ELF-1 (cell line): ENCODE measurements around the gene ACER3.
"Not testable (repeated sequence)": the region's sequence is repeated elsewhere in the genome, so short reads cannot be mapped to it uniquely, and the experiment has no call there.

Experiments used
- DNase-seq: peaks from one replicate; pipeline ENCODE4 v3.0.0-alpha.2; 2016; ENCODE audit warnings: low read depth, low spot score

Gene ACER3

DNA sequence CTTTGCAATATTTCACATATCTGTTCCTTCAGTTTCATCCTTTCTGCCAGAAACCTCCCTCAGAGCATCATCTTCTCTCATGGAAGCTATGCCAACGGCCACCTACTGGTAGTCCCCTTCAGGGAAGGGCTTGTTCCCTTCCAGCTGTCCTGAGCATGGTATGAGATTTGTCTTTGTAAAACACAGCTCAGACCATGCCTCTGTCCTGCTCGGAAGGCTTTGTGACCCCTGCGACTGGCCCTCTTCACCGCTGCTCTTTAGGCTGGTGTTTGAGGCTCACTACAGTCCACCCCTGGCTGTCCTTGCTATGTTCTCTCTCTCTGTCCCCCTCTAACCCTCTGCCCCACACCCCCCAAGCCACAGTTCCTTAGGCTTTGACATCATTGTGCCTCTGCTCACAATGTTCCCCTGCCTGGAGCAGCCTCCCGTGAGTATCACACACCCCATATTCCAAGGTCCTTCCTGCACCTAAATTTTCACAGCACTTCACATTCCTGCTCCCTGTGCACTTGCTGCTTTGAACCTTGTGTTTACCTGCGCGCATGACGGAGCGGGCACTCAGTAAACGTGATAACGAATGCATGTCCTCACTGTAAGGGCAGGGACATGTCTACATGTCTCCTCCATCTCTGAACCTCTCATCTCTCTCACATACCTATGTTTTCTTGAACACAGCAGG is 24.0 kb upstream of the ACER3 start:
- no peak for DNase-seq

DNA sequence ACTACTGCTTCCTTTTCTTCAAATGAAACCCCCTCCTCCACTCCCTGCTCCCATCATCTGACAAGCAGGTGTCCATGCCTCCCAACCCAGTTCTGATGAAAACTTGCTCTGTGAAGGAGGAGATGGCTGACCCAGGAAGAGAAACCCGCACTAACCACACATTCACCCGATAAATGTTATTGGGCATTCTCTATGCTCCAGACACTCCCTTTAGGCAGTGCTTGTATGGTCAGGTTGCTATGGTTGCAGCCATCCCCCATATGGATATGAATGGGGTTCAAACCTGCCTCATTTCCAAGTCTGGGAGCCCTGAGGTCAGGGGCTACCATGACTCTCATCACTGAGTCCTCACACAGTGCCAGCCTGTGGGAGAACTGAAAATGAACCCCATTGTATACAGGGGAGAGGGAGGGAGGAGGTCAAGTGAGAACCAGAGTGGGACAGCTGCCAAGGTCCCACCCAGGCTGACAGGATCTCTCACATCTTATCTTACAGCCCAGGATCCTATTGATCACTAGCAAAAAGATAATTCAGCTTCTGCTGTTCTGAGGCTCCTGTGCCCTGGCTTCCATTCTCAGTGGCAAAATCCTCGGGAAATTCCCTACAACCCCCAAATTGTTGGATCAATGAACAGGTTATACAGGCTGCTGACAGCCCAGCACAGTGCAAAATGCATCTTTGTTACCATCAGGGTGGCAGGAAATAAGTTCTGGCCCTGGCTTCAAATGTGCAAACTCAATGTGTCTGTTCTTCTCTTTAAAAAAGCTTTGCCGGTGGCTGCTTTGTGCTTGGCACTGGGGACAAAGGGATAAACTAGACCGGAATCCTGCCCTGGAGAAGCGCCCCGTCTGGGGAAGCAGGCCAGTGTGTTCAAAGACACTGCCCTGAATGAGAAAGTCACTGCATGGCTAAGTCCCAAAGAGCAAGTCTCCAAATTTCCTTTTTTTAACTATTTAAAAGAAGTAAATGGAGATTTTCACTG is 22.7 kb upstream of the ACER3 start:
- DNase-seq: no peak

DNA sequence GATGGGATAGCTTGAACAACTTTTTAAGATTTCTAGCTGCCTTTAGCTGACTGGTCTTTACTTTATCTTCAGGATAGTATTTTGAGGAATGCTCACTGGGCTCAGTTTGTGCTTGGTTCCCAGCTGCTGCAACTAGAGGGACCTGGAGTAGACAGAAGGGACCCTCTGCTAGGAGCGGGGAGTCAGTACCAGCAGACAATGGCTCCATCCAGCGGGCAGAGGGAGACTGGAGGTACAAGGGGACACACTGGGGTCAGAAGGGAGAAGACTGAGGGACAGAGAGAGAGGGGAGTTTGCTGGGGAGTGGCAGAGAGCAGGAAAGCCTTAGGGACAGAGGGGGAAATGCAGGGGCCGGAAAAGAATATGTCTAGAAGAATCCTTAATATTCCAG is 22.0 kb upstream of the ACER3 start:
- DNase-seq: peak; percentile 77

DNA sequence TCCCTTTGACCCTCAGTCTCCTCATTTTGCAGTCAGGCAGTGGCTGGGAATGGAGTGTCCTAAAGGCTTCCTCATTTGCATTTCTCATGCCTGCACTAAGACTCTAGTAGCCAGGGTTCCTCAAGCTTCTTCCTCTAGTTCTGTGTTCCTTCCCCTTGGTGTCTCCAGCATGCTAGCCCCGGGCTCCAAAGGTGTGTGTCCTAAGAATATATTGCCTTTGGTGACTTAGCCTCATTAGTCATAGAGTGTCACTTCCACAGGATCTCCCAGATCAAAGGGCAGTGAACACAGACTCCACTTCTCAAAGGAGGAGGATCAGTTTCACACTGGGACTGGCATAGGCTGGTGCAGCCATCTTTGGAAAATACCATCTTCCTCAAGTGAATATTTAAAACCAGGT is 21.4 kb upstream of the ACER3 start:
- DNase-seq: peak; percentile 35

DNA sequence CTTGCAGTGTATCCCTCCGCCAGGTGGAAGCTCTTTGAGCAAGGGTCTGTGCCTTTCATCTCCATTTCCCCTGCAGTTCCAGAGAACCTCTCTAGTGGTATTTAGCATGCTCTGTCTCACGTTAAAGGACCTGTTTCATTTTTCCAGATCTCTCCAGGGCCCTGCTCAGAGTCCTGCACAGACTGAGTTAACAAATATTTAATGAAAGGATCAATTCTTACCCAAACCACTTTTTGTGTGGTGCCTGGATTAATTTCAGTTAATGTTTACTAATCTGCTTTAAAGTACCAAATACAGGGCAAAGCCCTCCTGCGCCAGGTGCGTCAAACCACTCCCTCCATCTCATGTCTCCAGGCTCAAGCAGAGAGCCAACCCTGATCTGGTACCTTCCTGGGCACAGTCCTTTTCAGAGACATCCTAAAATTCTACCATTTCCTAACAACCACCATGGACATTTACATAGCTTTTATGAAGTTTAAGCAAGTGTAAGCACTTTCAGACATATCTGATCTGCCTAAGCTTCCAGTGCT is 18.7 kb upstream of the ACER3 start:
- DNase-seq: no peak

DNA sequence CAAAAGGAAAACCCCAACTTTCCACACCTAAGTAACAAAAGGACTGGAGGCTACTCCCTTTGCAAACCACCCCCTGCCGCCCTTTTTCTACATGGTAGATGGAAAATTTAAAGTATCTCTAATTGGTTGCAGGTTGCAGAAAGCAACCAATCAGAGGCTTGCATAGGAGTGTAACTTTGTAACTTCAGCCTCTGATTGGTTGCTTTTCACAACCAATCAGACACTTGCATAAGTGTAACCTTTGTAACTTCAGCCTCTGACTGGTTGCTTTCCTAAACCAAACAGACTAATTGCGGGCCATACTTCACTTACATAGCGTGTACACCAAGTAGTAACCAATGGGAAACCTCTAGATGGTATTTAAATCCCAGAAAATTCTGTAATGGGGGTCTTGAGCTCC is 16.8 kb upstream of the ACER3 start:
- DNase-seq: no peak

DNA sequence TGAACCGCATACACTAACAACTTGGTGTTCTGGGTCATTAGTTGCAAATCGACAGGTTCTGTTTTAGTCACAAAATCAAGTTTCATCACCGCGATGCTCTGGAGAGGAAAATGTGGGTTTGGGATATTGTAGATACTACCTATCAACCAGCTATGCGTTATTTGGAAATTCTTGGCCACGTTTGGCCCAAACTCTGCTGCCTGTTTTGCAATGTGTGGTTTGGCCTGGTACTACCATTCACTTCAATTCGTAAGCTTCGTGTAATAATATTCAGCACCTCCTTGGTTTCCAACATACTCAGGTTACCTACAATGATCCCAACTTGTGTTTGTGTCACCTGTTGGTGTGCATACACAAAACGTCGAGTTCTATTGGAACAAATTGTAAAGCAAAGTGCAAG is 16.2 kb upstream of the ACER3 start:
- DNase-seq: no peak

DNA sequence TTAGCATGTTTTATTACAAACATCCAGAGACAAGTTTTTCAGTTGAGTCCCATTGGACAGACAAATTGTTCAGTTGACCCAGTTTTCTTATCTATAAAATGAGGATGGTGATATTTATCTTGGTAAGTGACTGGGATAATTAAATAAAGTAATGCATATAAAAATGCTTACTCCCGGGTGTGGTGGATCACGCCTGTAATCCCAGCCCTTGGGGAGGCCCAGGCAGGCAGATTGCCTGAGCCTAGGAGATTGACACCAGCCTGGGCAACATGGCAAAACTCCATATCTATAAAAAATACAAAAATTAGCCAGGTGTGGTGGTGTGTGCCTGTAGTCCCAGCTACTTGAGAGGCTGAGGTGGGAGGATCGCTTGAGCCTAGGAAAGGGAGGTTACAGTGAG is 15.6 kb upstream of the ACER3 start:
- DNase-seq: no peak

DNA sequence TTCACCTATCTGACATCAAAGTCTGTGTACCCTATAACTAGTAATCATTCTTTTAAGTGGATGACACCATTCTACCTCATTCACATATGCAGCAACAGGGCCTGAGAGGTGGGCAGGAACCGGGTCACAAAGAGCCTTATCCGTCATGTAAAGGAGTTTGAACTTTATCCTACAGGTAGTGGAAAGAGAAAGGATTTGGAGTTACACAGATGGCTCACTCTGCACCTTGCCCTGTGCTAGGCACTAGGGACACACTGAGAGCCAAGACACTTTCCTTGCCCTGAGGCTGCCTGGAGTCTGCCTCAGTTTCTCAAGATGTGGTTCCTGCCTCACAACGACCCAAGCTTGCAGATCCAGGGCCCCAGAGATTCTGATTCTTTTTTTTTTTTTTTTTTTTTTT is 14.3 kb upstream of the ACER3 start:
- DNase-seq: no peak

DNA sequence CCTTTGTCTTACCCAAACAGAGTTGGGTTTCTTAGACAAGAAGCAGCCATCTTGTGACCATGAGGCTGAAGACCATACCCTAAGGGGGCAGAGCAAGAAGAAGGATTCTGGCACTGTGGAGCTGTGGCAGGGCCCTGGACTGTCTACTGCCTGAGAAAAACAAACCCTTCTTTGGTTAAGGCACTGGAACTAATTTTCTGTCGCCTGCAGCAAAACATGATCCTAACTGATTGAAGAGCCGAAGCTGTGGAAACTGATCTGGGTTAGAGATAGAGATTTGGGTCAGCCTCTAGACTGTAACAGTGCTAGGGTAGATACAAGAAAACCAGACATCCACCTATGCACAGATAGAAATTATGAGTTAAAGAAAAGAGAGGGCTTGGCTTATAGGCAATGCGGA is 11.3 kb upstream of the ACER3 start:
- DNase-seq: peak; percentile 42

DNA sequence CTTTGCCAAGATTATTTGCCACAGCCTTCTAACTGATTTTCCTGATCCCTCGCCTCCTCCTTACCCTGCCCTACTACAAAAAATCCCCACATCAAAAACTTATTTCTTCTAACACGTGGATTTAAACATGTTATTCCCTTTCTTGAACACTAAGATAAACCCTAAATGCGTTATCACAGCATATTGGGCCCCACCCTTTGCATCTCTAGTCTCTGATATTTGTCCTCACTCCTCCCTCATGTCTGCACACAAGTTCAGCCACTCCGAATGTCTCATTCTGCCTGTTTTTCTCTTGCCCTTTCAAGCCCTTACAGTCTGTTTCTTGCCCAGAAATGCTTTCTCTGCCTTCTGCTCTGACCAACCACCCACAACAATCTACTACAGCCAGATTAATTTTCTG is 10.6 kb upstream of the ACER3 start:
- no peak for DNase-seq

DNA sequence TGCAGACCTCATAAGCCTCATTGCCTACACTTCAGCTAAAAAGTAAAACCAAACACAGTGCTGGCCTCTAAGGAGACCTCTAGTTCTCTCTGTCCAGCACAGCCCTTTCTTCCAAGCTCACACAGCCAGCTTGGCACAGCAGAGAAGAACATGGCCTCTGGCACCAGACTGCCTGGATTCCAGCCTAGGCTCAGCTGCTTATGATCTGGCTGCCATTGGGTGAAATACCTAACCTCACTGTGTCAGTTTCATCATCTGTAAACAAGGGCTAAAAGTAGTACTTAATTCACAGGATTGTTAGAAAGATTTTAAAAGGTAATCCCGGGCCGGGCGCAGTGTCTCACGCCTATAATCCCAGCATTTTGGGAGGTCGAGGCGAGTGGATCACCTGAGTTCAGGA is 9.9 kb upstream of the ACER3 start:
- DNase-seq: no peak

DNA sequence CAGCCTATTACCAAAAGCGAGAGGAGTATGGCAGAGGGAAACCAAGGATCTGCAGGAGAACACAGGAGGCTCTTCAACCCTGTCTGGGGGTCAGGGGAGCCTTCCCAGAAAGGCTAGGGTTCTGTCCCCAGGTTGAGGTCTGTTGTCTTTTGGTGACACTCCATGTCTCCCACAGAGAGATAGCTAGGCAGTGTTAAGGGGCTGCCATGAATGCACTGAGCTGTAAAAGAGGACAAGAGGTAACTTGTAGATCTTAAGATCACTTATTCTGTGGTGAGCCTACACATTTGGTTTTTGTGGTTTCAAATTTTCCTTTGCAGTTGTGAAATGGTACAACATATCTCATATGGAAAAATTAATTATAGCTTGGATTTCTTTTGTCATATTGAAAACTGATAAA is 6.0 kb upstream of the ACER3 start:
- no peak for DNase-seq

DNA sequence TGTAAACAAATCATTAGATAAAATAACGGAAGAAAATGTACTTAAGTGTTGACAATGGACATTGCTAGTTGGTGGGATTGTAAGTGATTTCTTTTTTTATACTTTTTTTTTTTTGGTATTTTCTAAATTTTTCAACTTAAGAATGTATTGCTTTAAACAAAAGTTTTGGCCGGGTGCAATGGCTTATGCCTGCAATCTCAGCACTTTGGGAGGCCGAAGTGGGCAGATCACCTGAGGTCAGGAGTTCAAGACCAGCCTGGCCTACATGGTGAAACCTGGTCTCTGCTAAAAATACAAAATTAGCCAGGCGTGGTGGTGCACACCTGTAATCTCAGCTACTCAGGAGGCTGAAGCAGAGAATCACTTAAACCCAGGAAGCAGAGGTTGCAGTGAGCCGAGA is 5.0 kb upstream of the ACER3 start:
- DNase-seq: not testable (repeated sequence)

DNA sequence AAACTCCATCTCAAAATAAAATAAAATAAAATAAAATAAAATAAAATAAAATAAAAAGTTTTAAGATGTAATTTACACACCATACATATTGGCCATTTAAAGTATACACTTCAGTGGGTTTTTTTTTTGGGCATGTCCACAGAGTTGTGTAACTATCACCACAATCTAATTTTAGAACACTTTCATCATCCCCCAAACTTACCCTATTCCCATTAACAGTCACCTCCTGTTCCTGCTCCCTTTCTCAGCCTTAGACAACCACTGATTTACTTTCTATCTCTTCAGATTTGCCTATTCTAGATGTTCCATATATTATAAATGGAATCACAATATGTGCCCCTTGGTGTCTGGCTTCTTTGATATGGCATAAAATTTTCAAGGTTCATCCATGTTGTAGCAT is 4.6 kb upstream of the ACER3 start:
- DNase-seq: no peak

DNA sequence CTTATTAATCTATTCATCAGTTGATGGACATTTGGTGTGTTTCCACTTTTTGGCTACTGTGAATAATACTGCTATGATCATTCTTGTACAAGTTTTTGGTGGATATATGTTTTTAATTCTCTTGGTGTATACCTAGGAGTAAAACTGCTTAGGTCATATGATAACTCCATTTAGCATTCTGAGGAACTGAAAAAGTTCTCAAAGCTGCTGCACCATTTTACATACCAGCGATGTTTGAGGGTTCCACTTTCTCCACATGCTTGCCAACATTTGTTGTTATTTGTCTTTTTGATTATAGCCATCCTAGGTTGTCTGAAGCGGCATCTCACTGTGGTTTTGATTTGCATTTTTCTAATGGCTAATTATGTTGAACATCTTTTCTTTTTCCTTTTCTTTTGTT is 4.1 kb upstream of the ACER3 start:
- no peak for DNase-seq

DNA sequence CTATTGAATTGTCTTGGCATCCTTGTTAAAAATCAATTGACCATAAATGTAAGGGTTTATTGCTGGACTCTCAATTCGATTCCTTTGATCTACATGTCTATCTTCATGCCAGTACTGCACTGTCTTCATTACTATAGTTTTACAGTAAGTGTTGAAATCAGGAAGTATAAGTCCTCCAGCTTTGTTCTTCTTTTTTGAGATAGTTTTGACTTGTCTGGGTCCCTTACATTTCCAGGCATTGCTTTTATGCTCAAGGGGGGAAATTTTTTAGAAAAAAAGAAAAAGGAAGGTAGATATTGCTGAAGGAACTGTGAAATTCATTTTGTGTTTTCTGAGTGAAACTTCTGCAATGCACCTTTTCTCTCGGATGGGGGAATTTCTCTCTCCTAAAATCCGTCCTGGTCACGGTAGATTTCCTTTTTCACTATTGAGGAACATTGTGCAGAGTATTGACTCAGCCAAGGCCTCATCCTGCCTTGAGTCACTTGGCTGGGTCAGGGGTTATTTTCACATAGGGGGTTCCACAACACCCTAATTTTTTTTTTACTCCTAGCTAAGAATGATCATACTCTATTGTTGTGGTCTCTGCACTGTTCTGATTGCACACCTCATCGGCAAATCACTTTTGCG is 2.8 kb upstream of the ACER3 start:
- DNase-seq: no peak

DNA sequence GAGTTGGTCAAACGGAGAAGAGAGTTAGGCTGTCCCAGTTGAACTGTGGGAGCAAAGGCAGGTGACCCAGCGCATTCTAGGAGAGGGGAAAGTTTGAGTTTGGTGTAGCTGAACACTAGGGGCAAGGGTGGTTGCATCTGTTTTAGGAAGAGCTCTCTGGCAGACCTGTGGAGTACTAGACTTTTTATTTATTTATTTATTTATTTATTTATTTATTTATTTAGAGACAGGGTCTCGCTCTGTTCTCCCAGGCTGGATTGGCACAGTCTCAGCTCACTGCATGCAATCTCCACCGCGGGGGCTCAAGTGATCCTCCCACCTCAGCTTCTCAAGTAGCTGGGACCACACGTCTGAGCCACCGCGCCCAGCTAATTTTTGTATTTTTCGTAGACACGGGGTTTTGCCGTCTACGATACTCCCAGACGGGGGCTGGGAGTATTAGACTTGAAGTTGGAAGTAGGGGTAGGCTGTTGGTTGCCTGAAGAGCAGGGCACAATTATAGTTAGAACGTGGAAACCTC is 950 bp upstream of the ACER3 start:
- no peak for DNase-seq

DNA sequence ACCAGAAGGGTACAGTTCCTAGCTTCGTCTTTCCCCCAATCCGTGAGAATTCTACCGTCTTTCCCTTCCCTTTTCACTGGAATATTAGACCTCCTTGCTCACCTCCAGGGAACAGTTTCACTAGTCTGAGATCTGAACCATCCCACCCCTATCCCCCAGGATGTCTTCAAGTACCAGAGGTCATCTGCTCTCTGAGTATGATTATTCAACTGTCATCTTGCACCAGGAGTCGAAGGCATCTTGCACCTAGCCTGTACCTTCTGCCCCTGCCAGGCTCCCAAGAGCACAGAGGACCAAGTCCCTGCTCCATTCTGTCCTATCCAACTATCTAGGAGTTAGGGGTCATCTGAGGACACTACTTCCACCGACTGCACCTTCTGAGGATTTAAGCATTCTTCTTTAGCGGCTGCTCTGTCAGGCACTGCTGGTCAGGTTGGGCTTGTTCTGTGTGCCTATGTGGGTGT is 804 bp downstream of the ACER3 start:
- peak; percentile 42 for DNase-seq

DNA sequence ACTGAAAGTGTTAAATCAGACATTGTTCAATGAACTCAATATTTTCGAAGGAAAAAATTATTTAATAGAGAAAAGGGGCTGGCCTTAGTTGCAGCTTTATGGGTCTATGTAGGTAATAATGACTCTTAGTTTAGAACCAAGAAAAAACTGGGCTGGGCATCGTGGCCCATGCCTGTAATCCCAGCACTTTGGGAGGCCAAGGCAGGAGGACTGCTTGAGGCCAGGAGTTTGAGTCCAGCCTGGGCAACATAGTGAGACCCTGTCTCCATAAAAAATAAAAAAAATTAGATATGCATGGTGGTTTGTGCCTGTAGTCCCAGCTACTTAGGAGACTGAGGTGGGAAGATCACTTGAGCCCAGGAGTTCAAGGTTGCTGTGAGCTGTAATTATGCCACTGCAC is 2.1 kb downstream of the ACER3 start:
- DNase-seq: not testable (repeated sequence)

DNA sequence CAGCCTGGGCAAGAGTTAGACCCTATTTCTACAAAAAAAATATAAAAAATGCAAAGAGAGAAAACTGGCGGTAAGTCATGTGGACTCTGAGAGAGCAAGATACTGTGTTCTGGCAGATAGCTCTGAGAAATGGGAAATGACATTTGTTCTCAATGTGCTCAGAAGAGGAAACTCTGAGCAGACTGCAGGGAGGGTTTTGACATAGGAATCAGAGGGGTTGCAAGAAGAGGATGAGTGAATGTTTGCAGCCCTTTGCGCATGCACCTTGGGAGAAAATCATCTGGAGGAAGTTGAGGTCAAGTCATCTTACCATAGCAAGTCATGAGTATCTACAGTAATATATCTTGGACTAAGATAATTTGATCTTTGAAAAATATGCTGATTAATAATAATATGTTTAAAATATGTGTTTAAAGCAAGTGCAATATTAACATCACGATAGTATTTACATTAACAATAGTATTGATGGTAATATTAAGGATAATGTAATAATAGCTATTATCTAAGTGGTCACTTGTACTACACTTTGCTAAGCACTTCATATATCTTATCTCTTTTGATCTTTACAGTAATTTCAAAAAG is 2.6 kb downstream of the ACER3 start:
- no peak for DNase-seq
